Endothelial cell of hepatic sinusoid (primary cell): Measurements from ENCODE around the gene MYRIP.

Experiments used
- in situ Hi-C: cut with HindIII; loops from 2 replicates; pipeline ENCODE4 v1.10.0; 2017; ENCODE audit warnings: low sequenced_read_pairs

MYRIP gene

GRCh38 chr3:39962581-39962980 is 153.2 kb downstream of the MYRIP start:
- in situ Hi-C loops, result no loop called here

GRCh38 chr3:39965461-39965860 is 156.1 kb downstream of the MYRIP start:
- in situ Hi-C loops, result no loop called here

GRCh38 chr3:39965997-39966396 is 156.6 kb downstream of the MYRIP start:
- in situ Hi-C loops, result no loop called here

- in situ Hi-C loops, result no loop called here
These were observed 161.6 kb downstream of the MYRIP start for GRCh38 chr3:39970982-39971381.

GRCh38 chr3:39971559-39972031 is 162.2 kb downstream of the MYRIP start:
- in situ Hi-C loops, result no loop called here

- in situ Hi-C loops, result no loop called here
These were observed 163.1 kb downstream of the MYRIP start for GRCh38 chr3:39972508-39972907.

- in situ Hi-C loops, result no loop called here
These were observed 167.8 kb downstream of the MYRIP start for GRCh38 chr3:39977058-39977794.

- in situ Hi-C loops, result no loop called here
These were observed 168.9 kb downstream of the MYRIP start for GRCh38 chr3:39978308-39978707.

- in situ Hi-C loops, result no loop called here
These were observed 170.6 kb downstream of the MYRIP start for GRCh38 chr3:39980058-39980457.

- in situ Hi-C loops, result no loop called here
These were observed 171.4 kb downstream of the MYRIP start for GRCh38 chr3:39980781-39981180.

GRCh38 chr3:39981547-39982184 is 172.3 kb downstream of the MYRIP start:
- in situ Hi-C loops, result no loop called here

GRCh38 chr3:39982665-39983357 is 173.4 kb downstream of the MYRIP start:
- in situ Hi-C loops, result no loop called here

- in situ Hi-C loops, result no loop called here
These were observed 180.3 kb downstream of the MYRIP start for GRCh38 chr3:39989746-39990145.

- in situ Hi-C loops, result no loop called here
These were observed 181.1 kb downstream of the MYRIP start for GRCh38 chr3:39990532-39990931.

GRCh38 chr3:40008796-40009195 is 199.4 kb downstream of the MYRIP start:
- in situ Hi-C loops, result no loop called here

GRCh38 chr3:40009991-40010390 is 200.6 kb downstream of the MYRIP start:
- in situ Hi-C loops, result no loop called here

- in situ Hi-C loops, result no loop called here
These were observed 203.0 kb downstream of the MYRIP start for GRCh38 chr3:40012381-40012780.

- in situ Hi-C loops, result no loop called here
These were observed 207.0 kb downstream of the MYRIP start for GRCh38 chr3:40016391-40016790.

- in situ Hi-C loops, result no loop called here
These were observed 209.0 kb downstream of the MYRIP start for GRCh38 chr3:40018369-40018768.

GRCh38 chr3:40019376-40019775 is 210.0 kb downstream of the MYRIP start:
- in situ Hi-C loops, result no loop called here

- in situ Hi-C loops, result no loop called here
These were observed 211.3 kb downstream of the MYRIP start for GRCh38 chr3:40020689-40021088.

GRCh38 chr3:40021338-40021737 is 211.9 kb downstream of the MYRIP start:
- in situ Hi-C loops, result no loop called here
